ENCODE measurements around the gene BCDIN3D.

The BCDIN3D gene

GRCh38 chr12:49818241-49818895 is 24.5 kb downstream of the BCDIN3D start:
- DNase-seq, result no peak

- DNase-seq, result no peak
These were observed 29.8 kb downstream of the BCDIN3D start for GRCh38 chr12:49813131-49813530.

GRCh38 chr12:49811961-49812401 is 30.9 kb downstream of the BCDIN3D start:
- no peak for DNase-seq

- DNase-seq, result no peak
These were observed 31.8 kb downstream of the BCDIN3D start for GRCh38 chr12:49811136-49811535.

- no peak for DNase-seq
These were observed 33.0 kb downstream of the BCDIN3D start for GRCh38 chr12:49809906-49810389.

GRCh38 chr12:49809381-49809905 is 33.5 kb downstream of the BCDIN3D start:
- DNase-seq, result no peak

GRCh38 chr12:49808686-49809380 is 34.1 kb downstream of the BCDIN3D start:
- DNase-seq, result no peak

GRCh38 chr12:49807991-49808580 is 34.8 kb downstream of the BCDIN3D start:
- no peak for DNase-seq

GRCh38 chr12:49806877-49807276 is 36.0 kb downstream of the BCDIN3D start:
- no peak for DNase-seq

- DNase-seq, result no peak
These were observed 36.5 kb downstream of the BCDIN3D start for GRCh38 chr12:49806321-49806813.

GRCh38 chr12:49805409-49805808 is 37.5 kb downstream of the BCDIN3D start:
- DNase-seq, result no peak

GRCh38 chr12:49804821-49805220 is 38.1 kb downstream of the BCDIN3D start:
- DNase-seq, result no peak

GRCh38 chr12:49803693-49804450 is 39.0 kb downstream of the BCDIN3D start:
- no peak for DNase-seq

GRCh38 chr12:49801141-49802063 is 41.5 kb downstream of the BCDIN3D start:
- DNase-seq, result no peak

- DNase-seq, result no peak
These were observed 42.3 kb downstream of the BCDIN3D start for GRCh38 chr12:49800421-49801140.

GRCh38 chr12:49798934-49799333 is 44.0 kb downstream of the BCDIN3D start:
- no peak for DNase-seq

- DNase-seq, result no peak
These were observed 44.7 kb downstream of the BCDIN3D start for GRCh38 chr12:49798248-49798647.

GRCh38 chr12:49797449-49797776 is 45.5 kb downstream of the BCDIN3D start:
- DNase-seq, result peak in 1 of 2 experiments; percentile 1

GRCh38 chr12:49796606-49797448 is 46.1 kb downstream of the BCDIN3D start:
- no peak for DNase-seq

- DNase-seq, result no peak
These were observed 46.8 kb downstream of the BCDIN3D start for GRCh38 chr12:49796155-49796554.
